Measurements from ENCODE around the gene TRIM17.

The TRIM17 gene

DNA sequence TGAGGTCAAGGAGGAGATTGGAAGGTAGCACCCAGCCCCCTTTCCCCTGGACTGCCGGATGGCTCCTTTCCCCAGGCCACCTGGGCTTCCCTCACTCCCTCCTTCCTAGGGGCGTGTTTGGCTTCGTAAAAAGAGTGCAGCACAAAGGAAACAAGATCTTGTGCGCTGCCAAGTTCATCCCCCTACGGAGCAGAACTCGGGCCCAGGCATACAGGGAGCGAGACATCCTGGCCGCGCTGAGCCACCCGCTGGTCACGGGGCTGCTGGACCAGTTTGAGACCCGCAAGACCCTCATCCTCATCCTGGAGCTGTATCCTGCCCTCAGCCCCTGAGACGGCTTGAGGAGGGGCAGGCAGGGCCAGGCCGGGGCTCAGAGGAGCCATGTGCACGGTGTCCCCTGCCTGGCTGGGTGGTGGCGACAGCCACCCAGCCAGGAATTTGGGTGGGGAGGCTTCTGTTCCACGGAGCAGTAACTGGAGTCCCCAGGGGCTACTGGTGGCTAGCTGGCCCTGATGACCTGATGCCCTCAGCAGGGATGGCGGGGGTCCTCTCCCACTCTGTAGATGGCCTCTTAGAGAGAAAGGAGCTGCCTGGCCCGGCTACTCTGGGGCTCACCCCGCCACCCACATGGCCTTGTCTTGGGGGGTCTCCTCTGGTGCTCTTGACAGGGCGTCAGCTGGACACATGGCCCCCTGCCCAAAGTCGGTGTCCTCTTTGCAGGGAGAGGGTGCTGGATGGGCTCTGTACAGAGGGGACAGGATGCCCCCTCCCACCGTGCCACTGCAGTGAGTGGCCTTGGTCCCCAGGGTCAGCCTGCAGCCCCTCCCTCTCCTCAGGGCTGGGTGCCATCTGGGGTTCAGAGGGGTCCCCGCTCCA lies 49.6 kb downstream of the TRIM17 start:
- FAIRE-seq: no peak

DNA sequence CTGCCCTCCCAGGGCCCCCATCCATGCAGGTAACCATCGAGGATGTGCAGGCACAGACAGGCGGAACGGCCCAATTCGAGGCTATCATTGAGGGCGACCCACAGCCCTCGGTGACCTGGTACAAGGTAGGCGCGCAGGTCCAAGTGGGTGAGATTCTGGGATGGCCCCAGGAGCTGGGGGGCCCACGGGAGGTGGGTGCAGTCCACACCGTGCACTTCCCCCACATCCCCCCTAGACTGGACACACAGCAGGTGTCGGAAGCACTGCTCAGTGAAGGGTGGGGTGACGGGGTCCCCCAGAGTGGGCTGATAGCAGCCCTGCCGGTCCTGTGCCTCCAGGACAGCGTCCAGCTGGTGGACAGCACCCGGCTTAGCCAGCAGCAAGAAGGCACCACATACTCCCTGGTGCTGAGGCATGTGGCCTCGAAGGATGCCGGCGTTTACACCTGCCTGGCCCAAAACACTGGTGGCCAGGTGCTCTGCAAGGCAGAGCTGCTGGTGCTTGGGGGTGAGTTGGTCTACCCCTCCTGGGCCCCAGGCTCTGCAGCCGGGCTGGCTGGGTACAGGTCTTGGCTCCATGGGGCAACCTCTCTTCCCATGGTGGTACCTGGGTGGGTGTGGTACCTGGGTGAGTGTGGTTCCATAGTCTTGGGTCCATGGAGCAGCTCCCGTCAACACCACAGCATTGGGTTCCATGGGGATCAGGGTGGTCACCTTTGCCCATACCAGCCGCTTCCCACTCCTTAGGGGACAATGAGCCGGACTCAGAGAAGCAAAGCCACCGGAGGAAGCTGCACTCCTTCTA lies 50.4 kb downstream of the TRIM17 start:
- FAIRE-seq: no peak

DNA sequence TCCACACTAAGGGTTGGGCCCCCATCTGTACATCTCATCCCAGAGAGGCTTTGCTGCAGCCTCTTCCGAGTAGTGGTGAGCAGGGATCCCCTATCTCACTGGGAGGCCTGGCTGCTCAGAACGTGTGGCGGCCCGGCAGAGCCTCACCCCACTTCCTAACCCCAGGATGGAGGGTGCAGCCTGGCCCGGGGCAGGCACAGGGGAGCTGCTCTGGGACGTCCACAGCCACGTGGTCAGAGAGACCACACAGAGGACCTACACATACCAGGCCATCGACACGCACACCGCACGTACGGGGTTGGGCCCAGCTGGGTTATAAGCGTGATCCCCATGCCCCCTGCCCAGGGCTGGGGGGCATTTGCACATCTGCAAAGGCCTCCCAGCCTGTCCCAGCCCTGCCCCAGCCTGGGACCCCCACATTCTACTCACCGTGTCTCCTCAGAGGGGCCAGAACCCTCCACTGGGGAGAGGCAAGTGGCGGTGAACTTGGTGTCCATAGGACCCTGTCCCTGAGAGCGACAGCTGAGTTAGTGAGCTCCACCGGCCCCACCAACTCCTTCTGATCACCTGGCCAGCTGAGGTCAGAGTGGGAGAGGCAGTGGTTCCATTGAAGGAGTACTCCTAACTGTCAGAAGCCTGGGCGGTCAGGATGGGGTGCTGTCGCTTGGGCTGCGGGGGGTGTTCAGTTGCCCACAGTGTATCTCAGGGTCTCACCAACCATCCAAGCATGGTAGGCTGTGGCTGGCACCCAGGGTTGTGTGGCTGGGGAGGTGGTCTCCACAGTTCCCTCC lies 51.2 kb downstream of the TRIM17 start:
- no peak for FAIRE-seq

DNA sequence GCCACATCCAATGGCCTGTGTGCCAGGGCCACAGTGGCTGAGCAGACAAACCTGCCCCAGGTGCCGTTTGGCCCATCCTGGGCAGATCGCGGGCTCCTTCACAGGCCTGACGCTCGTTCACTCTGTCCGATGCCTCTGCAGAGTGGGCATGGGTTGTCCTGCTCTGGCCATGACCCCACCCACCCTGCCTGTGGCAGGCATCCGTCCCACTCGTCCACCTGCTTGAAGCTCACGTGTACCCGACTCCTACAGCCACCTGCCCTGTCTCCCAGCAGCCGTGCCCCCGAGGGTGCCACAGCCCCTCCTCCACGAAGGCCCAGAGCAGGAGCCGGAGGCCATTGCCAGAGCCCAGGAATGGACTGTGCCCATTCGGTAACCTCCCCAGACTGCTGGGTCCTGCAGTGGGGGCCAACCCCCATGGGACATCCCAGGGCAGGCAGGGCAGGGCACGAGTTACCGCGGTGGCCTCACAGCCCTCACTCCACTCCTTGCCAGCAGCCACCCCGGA lies 51.9 kb downstream of the TRIM17 start:
- FAIRE-seq: no peak

DNA sequence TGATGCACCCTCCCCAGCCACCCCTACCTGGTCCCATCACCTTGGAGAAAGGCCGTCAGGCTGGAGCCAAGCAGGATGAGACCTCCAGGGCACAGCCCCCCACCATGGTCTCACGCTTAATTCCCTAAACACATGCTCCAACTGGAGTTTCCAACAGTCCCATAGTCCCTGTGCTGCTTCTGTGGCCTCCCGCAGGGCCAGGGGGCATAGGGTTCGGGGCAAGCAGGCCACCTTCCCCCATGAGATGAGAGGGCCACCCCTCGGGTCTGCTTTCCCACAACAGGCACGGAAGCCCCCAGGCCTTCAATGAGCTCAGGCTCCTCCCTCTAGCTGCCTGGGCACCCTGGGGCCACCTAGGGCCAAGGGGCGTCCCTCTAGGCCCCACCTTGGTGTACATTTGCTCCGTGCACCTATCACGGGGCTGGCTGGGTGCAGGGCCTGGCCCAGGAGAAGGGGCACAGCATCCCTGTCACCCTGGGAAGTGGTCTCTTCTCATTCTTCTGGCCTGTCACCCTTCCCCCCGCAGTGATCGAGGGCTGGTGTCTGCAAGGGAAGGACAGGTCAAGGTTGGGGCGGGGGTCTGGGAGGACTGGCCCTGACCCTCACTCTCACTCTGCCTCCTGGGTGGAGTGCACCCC lies 52.5 kb downstream of the TRIM17 start:
- no peak for FAIRE-seq

DNA sequence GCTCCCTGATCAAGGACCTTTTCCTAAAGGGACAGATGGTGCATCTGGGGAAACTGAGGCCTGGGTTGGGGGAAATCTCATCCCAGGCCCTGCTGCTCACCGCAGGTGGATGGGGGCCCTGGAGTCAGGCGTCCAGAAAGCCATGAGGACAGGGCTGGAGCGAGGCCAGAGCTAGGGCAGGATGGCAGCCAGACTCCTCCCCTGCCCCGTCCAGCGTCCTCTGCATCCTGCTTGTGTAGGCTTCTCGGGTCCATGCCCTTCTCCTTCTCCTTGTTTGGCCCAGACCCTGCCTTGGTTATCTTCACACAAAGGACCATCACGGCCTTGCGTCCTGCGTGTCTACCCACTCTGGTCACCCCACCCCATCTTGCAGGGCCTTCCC lies 53.0 kb downstream of the TRIM17 start:
- no peak for FAIRE-seq

DNA sequence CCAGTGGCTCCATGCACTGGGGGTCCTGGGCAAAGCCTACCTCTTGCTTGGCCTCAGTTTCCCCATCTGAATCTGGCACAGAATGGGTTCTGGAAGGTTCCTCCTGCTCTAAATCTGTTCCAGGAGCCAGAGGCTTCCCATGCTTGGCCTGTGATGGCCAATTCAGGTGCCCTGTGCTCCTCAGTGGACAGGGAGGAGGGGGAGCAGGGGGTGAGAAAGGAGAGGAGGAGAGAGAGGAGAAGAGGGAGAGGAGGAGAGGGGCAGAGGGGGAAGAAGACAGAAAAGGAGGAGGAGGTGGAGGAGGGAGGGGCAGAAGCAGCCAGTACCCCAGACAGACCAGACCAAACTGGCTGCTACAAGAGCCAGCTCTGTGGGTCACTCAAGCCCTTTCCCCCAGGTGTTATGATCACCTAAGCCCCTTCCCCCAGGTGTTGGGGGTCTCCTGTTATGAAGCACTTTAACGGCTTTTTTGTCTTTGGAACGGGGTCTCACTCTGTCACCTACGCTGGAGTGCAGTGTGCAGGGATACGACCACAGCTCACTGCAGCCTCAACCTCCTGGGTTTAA lies 53.7 kb downstream of the TRIM17 start:
- FAIRE-seq: no peak

DNA sequence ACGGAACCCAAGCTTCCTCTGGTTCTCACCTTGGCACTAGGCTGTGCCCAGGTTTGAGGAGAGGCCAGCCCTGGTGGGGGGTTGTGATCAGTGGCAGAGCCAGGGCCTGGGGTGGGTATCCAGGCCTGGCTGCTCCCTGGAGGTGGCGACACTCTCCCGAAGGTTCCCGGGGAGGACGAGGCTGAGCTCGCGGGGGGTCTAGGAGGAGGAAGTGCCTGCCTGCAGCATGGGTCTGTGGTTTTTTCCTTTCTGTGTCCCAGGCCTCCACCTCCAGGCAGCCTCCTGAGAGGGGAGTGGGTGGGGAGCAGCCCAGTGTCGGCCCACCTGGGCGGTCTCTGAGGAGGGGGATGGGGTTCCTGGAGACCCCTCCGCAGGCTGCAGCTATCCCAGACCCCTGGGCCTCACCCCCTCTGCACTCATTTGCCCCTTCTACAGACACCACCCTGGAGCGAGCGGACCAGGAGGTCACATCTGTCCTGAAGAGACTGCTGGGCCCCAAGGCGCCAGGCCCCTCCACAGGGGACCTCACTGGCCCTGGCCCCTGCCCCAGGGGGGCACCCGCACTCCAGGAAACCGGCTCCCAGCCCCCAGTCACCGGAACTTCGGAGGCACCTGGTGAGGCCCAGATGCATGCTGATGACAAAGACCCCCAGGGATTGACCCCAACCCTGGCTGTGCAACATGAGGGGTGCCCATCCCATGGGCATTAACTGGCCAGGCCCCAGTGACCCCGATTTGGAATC lies 54.3 kb downstream of the TRIM17 start:
- no peak for FAIRE-seq

DNA sequence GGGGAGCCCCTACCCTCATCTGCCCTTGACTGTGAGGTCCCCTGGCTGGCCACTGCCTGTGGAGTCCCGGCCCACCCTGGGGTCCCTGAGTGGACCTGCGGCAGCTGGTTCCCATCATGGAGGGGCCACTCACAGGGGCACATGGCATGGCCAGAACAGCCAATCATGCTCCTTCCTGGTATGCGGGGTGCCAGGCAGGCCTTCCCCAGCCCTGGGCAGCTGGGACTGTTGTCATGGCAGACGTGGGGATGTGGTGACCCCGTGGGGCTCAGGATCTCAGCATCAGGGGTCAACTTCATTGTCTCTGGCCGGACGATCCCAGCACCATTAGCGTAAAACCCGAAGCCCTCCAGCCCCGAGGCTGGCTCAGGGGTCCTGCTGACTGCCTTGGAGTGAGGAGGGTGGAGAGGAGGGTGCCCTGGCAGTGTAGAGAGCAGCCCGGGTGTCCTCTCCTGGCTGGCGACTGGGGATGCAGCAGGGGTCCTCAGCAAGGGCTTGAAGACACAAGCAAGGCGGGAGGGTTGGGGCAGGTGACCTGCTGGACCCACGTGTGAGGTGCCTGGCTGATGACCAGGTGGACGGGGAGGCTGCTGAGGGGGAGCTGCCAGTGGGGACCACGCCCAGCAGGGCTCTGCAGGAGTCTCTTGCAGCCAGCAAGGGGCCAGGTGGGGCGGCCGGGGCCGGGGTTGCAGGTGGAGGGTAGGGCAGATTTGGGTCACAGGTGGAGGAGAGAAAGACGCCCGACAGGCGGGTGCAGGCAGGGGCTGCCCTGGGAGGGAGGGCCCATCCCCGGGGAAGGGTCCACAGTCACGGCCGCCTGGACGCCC lies 55.1 kb downstream of the TRIM17 start:
- FAIRE-seq: no peak

DNA sequence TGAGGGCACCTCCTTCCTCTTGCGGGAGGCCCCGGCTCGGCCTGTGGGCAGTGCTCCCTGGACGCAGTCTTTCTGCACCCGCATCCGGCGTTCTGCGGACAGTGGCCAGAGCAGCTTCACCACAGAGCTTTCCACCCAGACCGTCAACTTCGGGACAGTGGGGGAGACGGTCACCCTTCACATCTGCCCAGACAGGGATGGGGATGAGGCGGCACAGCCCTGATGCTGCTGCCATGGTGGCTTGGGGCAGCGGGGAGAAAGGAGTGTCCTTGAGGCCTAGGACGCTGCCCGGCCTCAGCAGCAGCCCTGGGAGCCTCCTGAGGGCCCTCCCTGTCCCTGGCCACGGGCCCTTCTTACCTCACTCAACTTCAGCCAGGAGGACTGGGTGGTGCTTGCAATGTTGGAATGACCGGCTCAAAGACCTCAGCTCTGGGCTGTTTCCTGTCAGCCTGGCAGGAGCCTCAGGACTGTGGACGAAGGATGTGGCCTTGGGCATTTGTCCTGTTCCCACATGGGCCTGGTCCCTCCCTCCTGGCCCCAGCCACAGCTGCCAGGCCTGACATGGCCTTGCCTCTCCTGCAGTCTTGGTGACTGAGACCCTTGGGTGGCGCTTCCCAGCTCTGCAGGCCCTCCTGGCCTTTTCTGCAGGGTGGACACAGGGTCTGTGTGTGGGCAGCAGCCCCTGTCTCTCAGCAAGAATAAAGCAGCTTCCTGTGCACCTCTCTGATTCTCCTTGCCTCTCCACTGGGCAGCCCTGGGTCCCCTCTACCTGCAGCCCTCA lies 55.9 kb downstream of the TRIM17 start:
- no peak for FAIRE-seq

DNA sequence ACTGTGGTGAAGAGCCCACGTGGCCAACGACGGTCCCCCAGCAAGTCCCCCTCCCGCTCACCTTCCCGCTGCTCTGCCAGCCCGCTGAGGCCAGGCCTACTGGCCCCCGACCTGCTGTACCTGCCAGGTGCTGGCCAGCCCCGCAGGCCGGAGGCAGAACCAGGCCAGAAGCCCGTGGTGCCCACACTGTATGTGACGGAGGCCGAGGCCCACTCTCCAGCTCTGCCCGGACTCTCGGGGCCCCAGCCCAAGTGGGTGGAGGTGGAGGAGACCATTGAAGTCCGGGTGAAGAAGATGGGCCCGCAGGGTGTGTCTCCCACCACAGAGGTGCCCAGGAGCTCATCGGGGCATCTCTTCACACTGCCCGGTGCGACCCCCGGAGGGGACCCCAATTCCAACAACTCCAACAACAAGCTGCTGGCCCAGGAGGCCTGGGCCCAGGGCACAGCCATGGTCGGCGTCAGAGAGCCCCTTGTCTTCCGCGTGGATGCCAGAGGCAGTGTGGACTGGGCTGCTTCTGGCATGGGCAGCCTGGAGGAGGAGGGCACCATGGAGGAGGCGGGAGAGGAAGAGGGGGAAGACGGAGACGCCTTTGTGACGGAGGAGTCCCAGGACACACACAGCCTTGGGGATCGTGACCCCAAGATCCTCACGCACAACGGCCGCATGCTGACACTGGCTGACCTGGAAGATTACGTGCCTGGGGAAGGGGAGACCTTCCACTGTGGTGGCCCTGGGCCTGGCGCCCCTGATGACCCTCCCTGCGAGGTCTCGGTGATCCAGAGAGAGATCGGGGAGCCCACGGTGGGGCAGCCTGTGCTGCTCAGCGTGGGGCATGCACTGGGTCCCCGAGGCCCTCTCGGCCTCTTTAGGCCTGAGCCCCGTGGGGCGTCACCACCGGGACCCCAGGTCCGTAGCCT lies 56.8 kb downstream of the TRIM17 start:
- FAIRE-seq: no peak

DNA sequence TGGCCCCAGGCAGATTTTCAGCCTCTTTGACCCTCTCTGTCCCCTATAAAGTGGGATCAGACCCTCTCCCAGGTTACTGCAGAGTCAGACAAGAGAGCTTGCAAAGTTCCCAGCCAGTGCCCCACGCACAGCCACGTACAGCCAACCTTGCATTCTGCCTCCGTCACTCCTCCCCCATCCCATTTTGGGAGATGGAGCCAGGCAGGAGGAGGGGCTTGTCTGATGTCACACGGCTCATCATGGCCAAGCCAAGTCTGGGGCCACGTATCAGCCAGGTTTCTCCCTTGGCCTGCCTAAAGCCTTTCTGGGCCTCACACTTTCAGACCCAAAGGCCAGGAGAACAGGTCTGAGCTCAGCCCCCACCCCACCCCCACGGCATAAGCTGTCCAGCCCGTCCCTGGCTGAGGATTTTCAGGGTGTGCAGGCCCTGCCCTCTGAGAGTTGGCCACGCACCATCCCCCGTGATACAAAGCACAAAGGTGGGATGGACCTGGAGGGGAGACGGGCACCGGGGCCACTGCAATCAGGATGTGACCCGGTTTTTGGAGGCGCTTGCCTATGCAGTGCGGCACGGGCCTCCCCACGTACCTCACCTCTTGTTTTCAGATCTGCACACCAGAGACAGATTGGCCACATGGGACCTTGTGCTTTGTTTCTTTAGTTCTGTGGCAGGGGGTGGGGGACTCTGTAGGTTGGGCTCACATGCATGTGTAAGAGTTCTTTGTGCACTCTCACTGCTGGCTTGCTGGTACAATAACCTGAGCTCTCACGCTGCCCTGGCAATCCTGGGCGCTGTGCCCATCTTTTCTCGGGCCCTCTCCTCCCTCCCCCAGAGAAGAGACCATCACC lies 57.7 kb downstream of the TRIM17 start:
- FAIRE-seq: no peak

DNA sequence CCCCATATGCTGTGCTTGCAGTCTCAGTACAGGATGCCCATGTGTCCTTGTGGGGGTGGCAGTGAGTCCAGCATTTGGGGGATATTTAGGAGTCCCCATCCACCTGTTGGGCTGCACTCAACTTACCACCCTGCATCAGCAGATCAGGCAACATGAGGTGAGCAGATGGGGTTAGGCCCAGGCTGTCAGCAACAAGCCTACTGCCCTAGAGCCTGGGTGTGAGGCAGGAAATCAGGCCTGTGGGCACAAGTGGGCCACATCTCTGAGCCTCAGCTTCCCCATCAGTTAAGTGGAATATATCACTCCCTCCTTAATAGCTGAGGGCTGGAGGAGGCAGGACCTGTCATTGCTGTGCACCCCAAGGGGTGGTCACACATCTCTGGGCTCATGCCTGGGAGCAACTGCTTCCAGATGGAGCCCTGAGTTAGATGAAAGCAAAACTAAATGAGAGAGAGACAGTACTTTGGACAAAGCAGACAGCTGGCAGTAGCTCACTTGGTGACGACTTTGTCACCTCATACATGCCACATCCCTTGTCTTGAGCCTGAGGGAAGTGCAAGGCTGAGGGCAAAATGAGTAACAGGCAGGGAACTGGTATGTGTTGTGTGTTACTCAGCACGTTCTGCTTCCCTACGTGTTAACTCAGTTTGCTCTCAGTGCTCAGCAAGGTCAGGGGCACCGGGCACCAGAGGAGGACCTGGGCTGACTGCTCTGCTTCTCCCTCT lies 58.5 kb downstream of the TRIM17 start:
- FAIRE-seq: no peak

Data from TTC549 (cell line).